ENCODE results near the gene LCP1. TPM values are rescaled to one million over a fixed set of nuclear protein-coding genes. Genes with fewer than 3 reads are reported as not detected.

LCP1 gene
- total and polyA plus RNA-seq, 5 donors: 3.2 to 33.0 (median 22.9) TPM

DNA sequence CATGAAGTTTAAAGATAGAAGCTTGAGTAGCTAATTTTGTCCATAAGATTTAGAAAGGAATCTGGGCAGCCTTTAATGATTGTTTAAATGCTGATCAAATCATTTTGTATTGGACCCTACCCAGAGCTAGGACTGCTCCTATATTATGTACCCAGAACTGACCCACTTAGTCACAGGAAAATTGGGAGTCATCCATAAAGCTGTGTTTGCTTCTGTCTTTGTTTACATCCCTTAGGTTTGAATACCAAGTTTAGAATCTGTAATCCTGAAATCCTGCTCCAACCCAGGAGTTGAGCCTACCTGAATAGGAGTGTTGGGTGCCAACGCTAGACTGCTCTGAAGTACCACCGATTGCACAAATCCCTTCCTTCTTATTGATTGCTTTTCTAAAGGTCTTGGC lies 23.8 kb downstream of the LCP1 start:
- no peak for ATAC-seq
- Histone ChIP-seq H3K27ac (ENCODE audit: low read length) (no peak overlapping the region), H3K27me3 (ENCODE audit: control insufficient read depth, insufficient read depth) (no peaks in the 10 kb centered on the region), H3K4me1 (ENCODE audit: control insufficient read depth, insufficient read depth, low read length) (no peaks in the 10 kb centered on the region), H3K9me3 (ENCODE audit: control insufficient read depth, low read length) (no peaks in the 10 kb centered on the region), H3K4me3 (ENCODE audit: low read length) (no peak overlapping the region)
- no peak for DNase-seq
- WGBS: 93% methylated on average over 2 of the region's 2 CpGs
- intact Hi-C loops (cut with DNase I): no loop called here

DNA sequence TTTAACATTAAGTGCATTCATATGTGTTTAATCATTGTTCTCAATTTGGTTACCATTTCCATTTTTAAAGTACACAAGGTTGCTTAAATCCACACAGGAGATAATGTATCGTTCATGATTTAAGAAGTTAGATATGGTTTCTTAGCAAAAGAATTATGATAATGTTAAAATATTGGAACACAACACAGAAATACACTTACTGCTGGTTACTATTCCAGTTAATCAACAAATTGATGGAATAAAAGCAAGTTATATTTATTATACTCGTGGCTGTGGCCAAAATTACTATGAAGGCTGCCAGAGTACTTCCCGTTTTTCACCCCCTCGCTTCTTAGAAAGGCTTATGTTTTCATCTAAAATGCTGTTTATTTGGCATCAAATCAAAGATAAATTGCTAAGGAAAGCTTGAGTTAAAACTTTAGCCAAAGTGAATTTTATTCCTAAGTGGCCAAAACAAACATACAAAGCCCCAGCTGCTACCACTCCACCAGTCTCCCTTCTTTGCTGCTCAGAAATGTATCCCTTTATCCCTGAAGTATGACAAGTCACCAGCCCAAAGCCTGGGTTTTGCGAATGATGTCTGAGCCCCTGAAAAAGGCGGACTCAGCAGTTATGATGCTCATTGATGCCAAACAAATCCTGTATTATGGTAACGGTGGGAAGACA lies 27.7 kb downstream of the LCP1 start:
- WGBS: 43% methylated on average over 7 of the region's 7 CpGs
- no peak overlapping the region for H3K27ac ChIP-seq (ENCODE audit: low read length)
- H3K4me1 ChIP-seq (ENCODE audit: control insufficient read depth, insufficient read depth, low read length): no peaks in the 10 kb centered on the region
- H3K4me3 ChIP-seq (ENCODE audit: low read length): no peak overlapping the region
- ATAC-seq (peak in 1 of 2 donors; percentile 45), DNase-seq (peak in 1 of 3 donors; percentile 26)
- H3K27me3 ChIP-seq (ENCODE audit: control insufficient read depth, insufficient read depth): no peaks in the 10 kb centered on the region
- H3K9me3 ChIP-seq (ENCODE audit: control insufficient read depth, low read length): no peaks in the 10 kb centered on the region
- intact Hi-C loops (cut with DNase I): no loop called here

DNA sequence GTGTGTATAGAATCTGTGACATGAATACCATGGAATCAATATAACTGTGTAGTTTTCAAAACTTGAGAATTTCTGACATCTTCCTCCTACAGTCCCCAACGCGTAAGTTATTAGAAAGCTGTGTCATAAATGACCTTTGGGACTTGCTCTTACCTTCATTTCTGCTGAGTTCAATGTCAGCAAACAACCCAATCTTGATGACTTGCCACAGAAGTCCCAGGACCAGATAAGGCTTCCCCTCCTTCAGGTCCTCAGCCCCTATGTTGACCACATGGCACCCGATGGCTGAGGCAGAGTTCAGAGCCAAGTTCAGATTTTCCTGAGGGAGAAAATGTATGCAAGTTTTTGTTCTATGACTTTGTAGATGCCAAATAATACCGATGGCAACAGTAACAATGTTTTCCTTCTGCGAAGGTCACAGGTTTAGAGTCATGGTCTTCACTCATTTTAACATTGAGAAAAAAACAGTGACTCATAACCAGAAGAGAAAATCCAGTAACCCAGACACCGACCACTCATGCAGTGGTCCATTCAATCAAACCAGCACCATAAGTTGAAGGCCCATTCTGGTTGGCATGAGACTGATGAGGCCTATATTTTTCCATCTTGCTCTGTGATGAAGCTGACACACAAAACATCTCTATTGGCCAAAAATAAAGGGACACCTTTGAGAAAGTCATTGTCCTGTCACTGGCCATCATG lies 29.2 kb downstream of the LCP1 start:
- ATAC-seq (no peak), DNase-seq (no peak)
- 94% methylated on average over 6 of the region's 6 CpGs for WGBS
- Histone ChIP-seq H3K27ac (ENCODE audit: low read length) (no peak overlapping the region), H3K4me1 (ENCODE audit: control insufficient read depth, insufficient read depth, low read length) (no peaks in the 10 kb centered on the region), H3K4me3 (ENCODE audit: low read length) (no peak overlapping the region), H3K9me3 (ENCODE audit: control insufficient read depth, low read length) (no peaks in the 10 kb centered on the region), H3K27me3 (ENCODE audit: control insufficient read depth, insufficient read depth) (no peaks in the 10 kb centered on the region)
- intact Hi-C loops (cut with DNase I): no loop called here

DNA sequence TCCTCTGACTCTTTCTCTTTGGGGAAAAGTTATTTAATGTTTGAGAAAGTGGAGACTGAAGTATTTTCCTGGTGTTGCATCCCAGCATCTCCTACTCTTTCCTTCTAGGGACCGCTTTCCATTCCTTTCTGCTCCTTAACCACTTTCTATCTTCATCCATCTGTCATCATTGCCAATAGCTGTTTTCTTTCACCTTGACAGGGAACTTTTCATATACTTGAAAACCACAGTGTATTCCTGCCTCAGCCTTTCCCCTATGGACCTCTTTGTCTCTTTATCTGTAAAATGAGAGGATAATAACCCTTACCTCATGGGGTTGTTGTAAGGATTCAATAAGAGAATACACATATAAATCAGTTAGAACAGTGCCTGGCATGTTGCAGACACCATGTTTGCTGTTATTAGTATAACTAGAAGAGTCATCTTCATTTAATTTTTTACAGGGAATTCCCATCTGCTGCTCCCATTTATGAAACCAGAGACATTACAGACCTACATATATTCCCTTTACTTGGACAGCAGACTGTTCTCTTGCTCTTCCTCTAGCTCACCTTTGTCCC lies 31.8 kb downstream of the LCP1 start:
- Histone ChIP-seq H3K27me3 (ENCODE audit: control insufficient read depth, insufficient read depth) (no peaks in the 10 kb centered on the region), H3K27ac (ENCODE audit: low read length) (no peak overlapping the region), H3K9me3 (ENCODE audit: control insufficient read depth, low read length) (no peaks in the 10 kb centered on the region), H3K4me3 (ENCODE audit: low read length) (no peak overlapping the region), H3K4me1 (ENCODE audit: control insufficient read depth, insufficient read depth, low read length) (no peaks in the 10 kb centered on the region)
- 88% methylated on average over 1 of the region's 1 CpG for WGBS
- intact Hi-C loops (cut with DNase I): no loop called here
- ATAC-seq (no peak), DNase-seq (no peak)

DNA sequence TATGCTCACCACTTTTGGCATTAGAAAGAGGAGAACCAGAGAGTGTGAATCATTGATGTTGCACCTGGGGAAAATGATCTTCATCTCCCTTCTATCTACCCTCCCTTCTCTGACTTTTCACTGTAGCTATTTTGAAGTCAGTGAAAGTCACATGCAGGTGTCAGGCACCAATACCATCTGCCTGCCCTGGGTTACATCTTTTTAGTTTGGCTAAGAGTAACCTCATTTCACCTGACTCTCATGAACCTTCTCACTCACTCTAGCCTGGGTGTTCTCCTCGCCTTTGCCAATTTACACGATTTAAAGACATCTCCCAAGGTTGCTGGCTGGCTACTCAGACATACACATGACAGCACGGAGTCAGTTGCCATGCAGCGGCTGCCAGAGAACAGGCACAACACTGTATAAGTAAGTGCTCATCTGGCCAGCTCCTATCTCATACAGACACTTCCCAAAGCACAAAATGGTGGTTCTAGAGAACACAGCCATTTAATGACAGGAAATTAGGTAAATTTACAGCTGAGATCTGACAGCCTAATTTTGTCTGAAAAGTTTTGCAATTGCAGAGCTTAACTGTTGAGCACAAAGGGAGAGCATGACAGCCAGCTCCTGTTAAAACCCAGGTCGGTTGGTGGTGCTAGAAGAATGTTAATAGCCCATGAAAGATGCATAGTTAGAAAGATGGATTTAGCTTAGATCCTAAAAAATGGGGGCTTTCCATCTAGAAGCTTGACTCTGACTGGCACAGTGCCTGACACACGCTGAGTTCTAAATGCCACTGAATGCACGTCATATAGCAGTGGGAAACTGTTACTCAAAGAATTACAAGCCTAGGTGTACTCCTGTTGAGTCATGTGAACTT lies 32.5 kb downstream of the LCP1 start:
- intact Hi-C loops (cut with DNase I): no loop called here
- Histone ChIP-seq H3K9me3 (ENCODE audit: control insufficient read depth, low read length) (no peaks in the 10 kb centered on the region), H3K27ac (ENCODE audit: low read length) (no peak overlapping the region), H3K27me3 (ENCODE audit: control insufficient read depth, insufficient read depth) (no peaks in the 10 kb centered on the region), H3K4me3 (ENCODE audit: low read length) (no peak overlapping the region), H3K4me1 (ENCODE audit: control insufficient read depth, insufficient read depth, low read length) (no peaks in the 10 kb centered on the region)
- 67% methylated on average over 7 of the region's 7 CpGs for WGBS
- ATAC-seq (peak; percentile 32 to 47), DNase-seq (peak in 1 of 3 donors; percentile 49)

DNA sequence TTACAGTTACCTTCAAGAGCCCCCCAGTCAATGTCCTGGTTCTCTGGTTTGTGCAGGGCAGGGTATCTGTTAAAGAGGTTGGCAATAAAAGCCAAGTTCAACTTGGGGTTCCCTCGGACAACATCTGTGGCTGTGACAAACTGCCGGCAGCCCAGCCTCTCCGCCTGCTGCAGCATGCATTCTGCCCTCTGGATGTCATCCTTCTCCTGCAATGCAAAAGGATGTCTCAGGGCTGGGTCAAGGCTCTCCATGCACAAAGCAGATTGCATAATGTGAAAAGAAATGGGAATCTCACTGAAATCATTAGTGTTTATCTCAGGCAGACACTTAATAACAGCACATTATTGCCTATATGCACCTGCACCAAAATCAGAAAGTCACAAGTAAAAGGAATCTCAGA lies 35.1 kb downstream of the LCP1 start:
- intact Hi-C loops (cut with DNase I): no loop called here
- Histone ChIP-seq H3K4me1 (ENCODE audit: control insufficient read depth, insufficient read depth, low read length) (no peaks in the 10 kb centered on the region), H3K9me3 (ENCODE audit: control insufficient read depth, low read length) (no peaks in the 10 kb centered on the region), H3K4me3 (ENCODE audit: low read length) (no peak overlapping the region), H3K27ac (ENCODE audit: low read length) (no peak overlapping the region), H3K27me3 (ENCODE audit: control insufficient read depth, insufficient read depth) (no peaks in the 10 kb centered on the region)
- no peak for ATAC-seq
- no peak for DNase-seq
- WGBS: 34% methylated on average over 3 of the region's 3 CpGs

DNA sequence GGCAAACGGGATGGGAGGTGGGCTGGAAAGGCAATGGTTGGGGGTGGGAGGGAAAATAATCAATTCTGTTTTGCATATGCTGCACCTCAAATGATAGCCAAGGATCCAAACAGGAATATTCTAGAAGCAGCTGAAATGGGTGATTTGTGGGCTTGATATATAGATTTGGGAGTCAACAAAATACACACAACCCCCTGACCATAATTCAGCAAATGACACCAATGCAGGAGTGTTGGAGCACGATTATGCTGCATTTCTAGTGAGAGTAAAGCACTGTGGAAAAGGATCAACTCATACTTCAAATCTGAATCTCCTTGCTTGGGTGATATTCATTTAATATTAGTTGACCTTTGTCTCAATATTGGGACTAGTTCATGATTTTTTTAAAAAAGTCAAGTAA lies 36.0 kb downstream of the LCP1 start:
- intact Hi-C loops (cut with DNase I): no loop called here

DNA sequence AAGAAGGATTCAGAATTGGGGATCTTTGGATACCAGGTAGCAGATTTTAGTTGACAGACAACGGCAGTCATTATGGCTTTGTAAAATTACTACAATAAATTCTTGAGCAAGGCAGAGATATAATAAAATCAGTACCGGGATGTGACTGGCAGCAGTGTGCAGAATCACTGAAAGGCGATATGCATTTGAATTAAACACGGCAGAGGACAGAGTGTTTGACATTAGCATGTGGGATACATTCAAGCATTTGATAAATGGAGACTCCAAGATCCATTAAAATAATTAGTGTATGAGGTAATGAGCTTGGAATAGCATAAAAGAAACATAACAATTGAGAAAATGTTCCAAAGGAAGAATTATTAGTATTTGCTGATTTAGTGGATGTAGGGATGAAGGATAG lies 36.8 kb downstream of the LCP1 start:
- Histone ChIP-seq H3K4me3 (ENCODE audit: low read length) (no peak overlapping the region), H3K9me3 (ENCODE audit: control insufficient read depth, low read length) (no peaks in the 10 kb centered on the region), H3K4me1 (ENCODE audit: control insufficient read depth, insufficient read depth, low read length) (no peaks in the 10 kb centered on the region), H3K27me3 (ENCODE audit: control insufficient read depth, insufficient read depth) (no peaks in the 10 kb centered on the region), H3K27ac (ENCODE audit: low read length) (no peak overlapping the region)
- intact Hi-C loops (cut with DNase I): no loop called here
- ATAC-seq: no peak
- DNase-seq: no peak
- WGBS: 60% methylated on average over 4 of the region's 4 CpGs

More for the DNA sequence above, 36.0 kb downstream of the LCP1 start:
- ATAC-seq: no peak
- WGBS: 57% methylated on average over 2 of the region's 2 CpGs
- Histone ChIP-seq H3K27me3 (ENCODE audit: control insufficient read depth, insufficient read depth) (no peaks in the 10 kb centered on the region), H3K27ac (ENCODE audit: low read length) (no peak overlapping the region), H3K9me3 (ENCODE audit: control insufficient read depth, low read length) (no peaks in the 10 kb centered on the region), H3K4me1 (ENCODE audit: control insufficient read depth, insufficient read depth, low read length) (no peaks in the 10 kb centered on the region), H3K4me3 (ENCODE audit: low read length) (no peak overlapping the region)
- DNase-seq: no peak

DNA sequence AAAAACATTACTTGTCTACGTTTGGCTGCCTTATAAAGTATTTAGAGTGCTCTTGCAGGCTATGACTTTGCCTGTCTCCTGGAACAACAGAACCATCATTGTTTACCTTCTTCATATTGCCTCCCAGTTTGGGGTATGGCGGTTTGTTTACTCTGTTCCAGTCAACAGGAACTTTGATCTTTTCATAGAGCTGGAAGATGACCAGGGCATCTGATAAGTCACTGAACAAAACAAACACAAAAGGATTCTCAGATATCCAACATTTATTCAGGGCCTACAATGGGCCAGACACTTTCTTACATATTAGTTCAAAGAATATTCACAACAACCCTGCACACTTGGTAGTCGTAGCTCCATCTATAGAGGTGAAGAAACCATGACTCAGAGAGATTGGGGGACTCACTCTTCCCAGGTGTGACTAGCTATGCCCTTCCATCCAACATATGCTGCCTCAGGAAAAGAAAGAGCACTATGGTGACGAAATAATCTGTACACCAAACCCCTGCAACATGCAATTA lies 38.7 kb downstream of the LCP1 start:
- intact Hi-C loops (cut with DNase I): no loop called here
- Histone ChIP-seq H3K27me3 (ENCODE audit: control insufficient read depth, insufficient read depth) (no peaks in the 10 kb centered on the region), H3K4me3 (ENCODE audit: low read length) (no peak overlapping the region), H3K9me3 (ENCODE audit: control insufficient read depth, low read length) (no peaks in the 10 kb centered on the region), H3K27ac (ENCODE audit: low read length) (no peak overlapping the region), H3K4me1 (ENCODE audit: control insufficient read depth, insufficient read depth, low read length) (no peaks in the 10 kb centered on the region)
- no peak for ATAC-seq
- 63% methylated on average over 4 of the region's 4 CpGs for WGBS
- no peak for DNase-seq

DNA sequence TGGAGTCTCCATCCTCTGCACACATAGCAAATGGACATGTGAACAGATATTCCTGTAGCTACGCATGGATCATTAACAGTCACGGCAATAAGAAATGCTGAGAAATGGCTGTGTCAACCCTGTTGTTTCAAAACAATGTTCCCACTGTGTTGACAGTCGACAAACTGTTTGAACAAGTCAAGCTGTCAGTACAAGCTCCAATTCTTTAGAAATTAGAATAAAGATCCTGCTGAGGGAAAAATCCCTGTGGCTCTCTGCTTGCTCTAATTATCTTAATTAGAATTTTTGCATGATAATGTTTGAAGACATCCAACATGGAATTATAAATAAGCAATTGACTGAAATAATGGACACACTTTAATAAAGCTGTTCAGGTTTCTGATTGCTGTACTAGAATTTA lies 39.2 kb downstream of the LCP1 start:
- ATAC-seq (no peak), DNase-seq (no peak)
- Histone ChIP-seq H3K27ac (ENCODE audit: low read length) (no peak overlapping the region), H3K4me1 (ENCODE audit: control insufficient read depth, insufficient read depth, low read length) (no peaks in the 10 kb centered on the region), H3K9me3 (ENCODE audit: control insufficient read depth, low read length) (no peaks in the 10 kb centered on the region), H3K4me3 (ENCODE audit: low read length) (no peak overlapping the region), H3K27me3 (ENCODE audit: control insufficient read depth, insufficient read depth) (no peaks in the 10 kb centered on the region)
- 54% methylated on average over 3 of the region's 3 CpGs for WGBS
- intact Hi-C loops (cut with DNase I): no loop called here

DNA sequence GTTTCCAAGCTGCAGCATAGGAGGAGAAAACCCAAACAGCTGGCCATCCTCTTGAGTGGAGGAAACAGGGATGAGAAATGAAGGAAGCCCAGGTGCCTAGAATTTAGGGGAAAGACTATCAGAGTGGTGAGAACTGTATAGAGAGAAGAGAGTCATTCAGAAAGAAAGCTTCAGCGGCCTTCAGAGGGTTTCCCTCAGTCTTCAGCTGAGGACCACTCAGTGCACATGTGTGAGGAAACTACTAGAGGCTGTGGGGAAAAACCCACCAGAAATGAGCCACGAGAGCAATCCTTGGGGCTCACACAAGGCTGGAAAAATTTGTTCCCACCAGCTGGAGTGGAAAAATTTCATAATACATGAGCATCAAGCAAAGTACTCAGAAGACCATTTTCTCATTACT lies 41.9 kb downstream of the LCP1 start:
- Histone ChIP-seq H3K4me3 (ENCODE audit: low read length) (no peak overlapping the region), H3K27ac (ENCODE audit: low read length) (no peak overlapping the region), H3K4me1 (ENCODE audit: control insufficient read depth, insufficient read depth, low read length) (no peaks in the 10 kb centered on the region), H3K27me3 (ENCODE audit: control insufficient read depth, insufficient read depth) (no peaks in the 10 kb centered on the region), H3K9me3 (ENCODE audit: control insufficient read depth, low read length) (no peaks in the 10 kb centered on the region)
- 75% methylated on average over 2 of the region's 2 CpGs for WGBS
- intact Hi-C loops (cut with DNase I): no loop called here
- DNase-seq: no peak
- ATAC-seq: no peak

All from right cardiac atrium (tissue), 5 donors.